HL-60 (cell line): ENCODE data around the gene PTHLH.

ENCODE experiments used
- DNase-seq, 2 experiments: peaks; one replicate each; pipeline ENCODE4 v3.0.0-alpha.2; 2010 to 2020; ENCODE audit warnings: low read depth in 1 of 2, low spot score in 1 of 2
- H3K27ac ChIP-seq: fragments of 250-450 bp; sonication (Bioruptor Pico); replicated peaks from 2 replicates; pipeline ENCODE4 v1.5.1; 2020; ENCODE audit warnings: mild to moderate bottlenecking, moderate library complexity
- H3K27me3 ChIP-seq: fragments of 250-450 bp; sonication (Bioruptor Pico); 2 replicates; pipeline ENCODE4 v1.5.1; 2021; ENCODE audit warnings: mild to moderate bottlenecking, moderate library complexity; ENCODE audit not compliant: insufficient read depth, poor library complexity, severe bottlenecking
- H3K4me3 ChIP-seq: replicated peaks from 2 replicates; pipeline ENCODE4 v1.5.1; 2011; ENCODE audit warnings: mild to moderate bottlenecking, control low read depth, low read length; ENCODE audit not compliant: insufficient read depth
- CTCF ChIP-seq: IDR thresholded peaks from one replicate; pipeline ENCODE4 v1.5.1; 2011; ENCODE audit warnings: low read length, control low read depth, inconsistent platforms; ENCODE audit not compliant: insufficient read depth
- GABPA ChIP-seq: IDR thresholded peaks from 2 replicates; pipeline ENCODE4 v1.6.1; 2012; ENCODE audit warnings: low read depth
- POLR2AphosphoS5 ChIP-seq: IDR thresholded peaks from 2 replicates; pipeline ENCODE4 v1.6.1; 2012; ENCODE audit warnings: low read depth
- REST ChIP-seq: IDR thresholded peaks from 2 replicates; pipeline ENCODE4 v1.6.1; 2012; ENCODE audit warnings: low read depth; ENCODE audit not compliant: insufficient replicate concordance
- SPI1 ChIP-seq: IDR thresholded peaks from 2 replicates; pipeline ENCODE4 v1.6.1; 2012; ENCODE audit warnings: low read depth, mild to moderate bottlenecking, borderline replicate concordance

The PTHLH gene

GRCh38 chr12:27973487-27973890, 956 bp upstream of the PTHLH start:
- Histone ChIP-seq H3K27me3 (peaks cover 75% of the 10 kb centered on the region), H3K27ac (no peak overlapping the region), H3K4me3 (no peak overlapping the region)
- no peak for TF ChIP-seq GABPA
- TF ChIP-seq CTCF, result no peak
- TF ChIP-seq POLR2AphosphoS5, result no peak
- no peak for TF ChIP-seq SPI1
- no peak for TF ChIP-seq REST
- DNase-seq, result no peak

DNA sequence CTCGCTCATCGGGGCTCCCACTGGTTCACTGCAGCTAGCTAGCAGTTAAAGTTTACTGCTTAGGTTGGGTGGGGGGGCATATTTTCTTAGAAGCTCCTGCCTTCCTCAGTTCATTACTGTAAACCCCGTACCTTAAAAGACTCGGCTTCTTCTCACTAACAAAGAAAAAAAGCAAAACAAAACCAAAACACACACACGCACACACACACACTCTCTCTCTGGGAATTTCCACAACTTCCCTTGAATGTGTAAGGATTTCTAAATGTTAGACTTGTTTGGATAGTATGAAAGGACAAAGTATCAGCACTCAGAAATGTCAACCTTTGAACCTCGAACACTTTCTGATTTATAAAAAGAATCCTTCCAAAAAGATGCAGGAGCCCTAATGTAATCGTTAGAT, 927 bp downstream of the PTHLH start:
- peaks cover 80% of the 10 kb centered on the region for H3K27me3 ChIP-seq
- no peak overlapping the region for H3K27ac ChIP-seq
- TF ChIP-seq GABPA, result no peak
- TF ChIP-seq REST, result no peak
- no peak for TF ChIP-seq SPI1
- TF ChIP-seq POLR2AphosphoS5, result no peak
- no peak for TF ChIP-seq CTCF

DNA sequence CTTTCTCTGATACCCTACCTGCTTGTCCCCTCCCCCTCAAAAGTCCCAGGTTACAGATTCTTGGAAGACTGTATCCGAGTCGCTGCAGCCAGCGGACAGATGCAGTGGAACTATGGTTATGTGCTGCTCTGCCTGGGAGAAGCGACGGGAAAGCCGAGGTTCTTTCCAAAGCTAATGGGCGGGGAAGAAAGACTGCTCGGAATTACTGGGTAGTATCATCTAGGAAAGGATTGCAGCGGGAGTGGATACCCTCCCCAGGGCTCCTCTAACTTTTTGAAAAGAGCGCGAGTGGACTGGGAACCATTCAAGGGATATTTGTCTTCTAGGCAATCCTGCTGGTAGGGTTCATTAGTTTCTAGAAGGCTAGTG, 1.4 kb downstream of the PTHLH start:
- TF ChIP-seq CTCF (no peak), SPI1 (no peak)
- Histone ChIP-seq H3K27me3 (peaks cover 79% of the 10 kb centered on the region), H3K4me3 (no peak overlapping the region), H3K27ac (no peak overlapping the region)
- no peak for DNase-seq

More for the DNA sequence above, 927 bp downstream of the PTHLH start:
- no peak for DNase-seq
- no peak overlapping the region for H3K4me3 ChIP-seq

DNA sequence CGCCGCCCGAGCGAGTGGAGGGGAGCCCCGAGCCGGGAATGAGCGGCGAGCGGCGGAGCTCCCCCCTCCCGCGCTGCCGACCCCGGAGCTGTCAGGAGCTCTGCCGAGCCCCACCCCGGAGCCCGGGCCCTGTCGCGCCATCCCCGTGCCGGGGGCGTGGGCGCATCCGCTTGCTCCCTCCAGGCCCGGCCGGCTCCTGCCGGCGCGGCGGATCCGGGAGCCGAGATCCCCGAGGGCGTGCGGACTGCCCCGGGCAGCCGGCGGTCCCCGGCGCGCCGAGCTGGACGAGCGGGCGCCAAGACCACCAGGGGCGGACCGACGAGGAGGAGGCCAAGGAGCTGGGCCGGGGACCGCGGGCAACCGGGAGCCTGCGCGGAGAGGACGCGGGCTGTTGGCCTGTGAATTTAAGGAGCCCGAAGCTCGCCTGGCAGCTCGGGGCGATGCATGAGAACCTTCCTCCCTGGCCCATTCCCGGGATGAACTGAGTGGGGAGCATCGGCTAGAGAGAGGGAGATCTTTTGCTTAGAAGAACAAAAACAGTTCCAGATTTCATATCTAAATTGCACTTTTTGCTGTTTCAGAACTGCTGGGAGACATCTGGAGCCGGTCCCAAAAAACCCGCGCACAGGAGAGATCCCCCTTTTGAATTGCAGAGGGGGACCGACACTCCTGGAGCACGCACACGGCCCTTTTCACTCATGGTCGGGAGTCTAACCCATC, 2.0 kb downstream of the PTHLH start:
- no peak overlapping the region for H3K27ac ChIP-seq
- peak overlapping the region; percentile 28; the same call in 1 of the 2 replicates for H3K4me3 ChIP-seq
- DNase-seq, result no peak
- TF ChIP-seq GABPA (no peak), CTCF (no peak), REST (no peak), POLR2AphosphoS5 (no peak), SPI1 (no peak)
- peaks cover 75% of the 10 kb centered on the region for H3K27me3 ChIP-seq
